OCI-M1 (cell line): ENCODE measurements around the gene MYO9A.

ENCODE experiments used
- DNase-seq: peaks from one replicate; lab custom pipeline; 2025; lab: John Stamatoyannopoulos, UW

The MYO9A gene

GRCh38 chr15:72118017-72118978 lies at the start of gene MYO9A, which contains the start of gene SENP8:
MYO9A (minus strand) TSS chr15:72118150; CDS start chr15:72046563, 71,587 bp downstream.
SENP8 (plus strand) TSS chr15:72118403; CDS start chr15:72139624, 21,221 bp downstream.
- DNase-seq, result peak; percentile 98

- DNase-seq, result no peak
These were observed 49.5 kb upstream of the MYO9A start for GRCh38 chr15:72167445-72167844.

- DNase-seq, result no peak
These were observed 48.9 kb upstream of the MYO9A start for GRCh38 chr15:72166716-72167417.

GRCh38 chr15:72163719-72164118 lies 45.8 kb upstream of the MYO9A start:
- no peak for DNase-seq

- no peak for DNase-seq
These were observed 44.6 kb upstream of the MYO9A start for GRCh38 chr15:72162569-72162968.

GRCh38 chr15:72161361-72162132 lies 43.6 kb upstream of the MYO9A start:
- DNase-seq, result no peak

- no peak for DNase-seq
These were observed 42.8 kb upstream of the MYO9A start for GRCh38 chr15:72160696-72161245.

GRCh38 chr15:72156928-72157327 lies 39.0 kb upstream of the MYO9A start:
- no peak for DNase-seq

GRCh38 chr15:72155635-72156616 lies 38.0 kb upstream of the MYO9A start:
- peak; percentile 89 for DNase-seq

GRCh38 chr15:72155003-72155621 lies 37.2 kb upstream of the MYO9A start:
- DNase-seq, result no peak

- no peak for DNase-seq
These were observed 36.4 kb upstream of the MYO9A start for GRCh38 chr15:72154316-72154715.

GRCh38 chr15:72153269-72154000 lies 35.5 kb upstream of the MYO9A start:
- DNase-seq, result no peak

GRCh38 chr15:72147418-72147817 lies 29.5 kb upstream of the MYO9A start:
- DNase-seq, result no peak

- DNase-seq, result no peak
These were observed 29.0 kb upstream of the MYO9A start for GRCh38 chr15:72146934-72147333.

GRCh38 chr15:72146221-72146620 lies 28.3 kb upstream of the MYO9A start:
- no peak for DNase-seq

- peak; percentile 29 for DNase-seq
These were observed 23.5 kb upstream of the MYO9A start for GRCh38 chr15:72141171-72142084.

- no peak for DNase-seq
These were observed 22.1 kb upstream of the MYO9A start for GRCh38 chr15:72140088-72140487.

- no peak for DNase-seq
These were observed 21.7 kb upstream of the MYO9A start for GRCh38 chr15:72139667-72140066.
